GM18502 (cell line): ENCODE results near the gene CCDC169.
"Not testable (repeated sequence)": the region's sequence is repeated elsewhere in the genome, so short reads cannot be mapped to it uniquely, and the experiment has no call there.

ENCODE experiments used
- ATAC-seq: cut with Tn5 transposase; IDR thresholded peaks from one replicate; pipeline ENCODE4 v1.9.1; 2021; ENCODE audit warnings: mild to moderate bottlenecking; ENCODE audit not compliant: unreplicated experiment, poor library complexity

Gene CCDC169

DNA sequence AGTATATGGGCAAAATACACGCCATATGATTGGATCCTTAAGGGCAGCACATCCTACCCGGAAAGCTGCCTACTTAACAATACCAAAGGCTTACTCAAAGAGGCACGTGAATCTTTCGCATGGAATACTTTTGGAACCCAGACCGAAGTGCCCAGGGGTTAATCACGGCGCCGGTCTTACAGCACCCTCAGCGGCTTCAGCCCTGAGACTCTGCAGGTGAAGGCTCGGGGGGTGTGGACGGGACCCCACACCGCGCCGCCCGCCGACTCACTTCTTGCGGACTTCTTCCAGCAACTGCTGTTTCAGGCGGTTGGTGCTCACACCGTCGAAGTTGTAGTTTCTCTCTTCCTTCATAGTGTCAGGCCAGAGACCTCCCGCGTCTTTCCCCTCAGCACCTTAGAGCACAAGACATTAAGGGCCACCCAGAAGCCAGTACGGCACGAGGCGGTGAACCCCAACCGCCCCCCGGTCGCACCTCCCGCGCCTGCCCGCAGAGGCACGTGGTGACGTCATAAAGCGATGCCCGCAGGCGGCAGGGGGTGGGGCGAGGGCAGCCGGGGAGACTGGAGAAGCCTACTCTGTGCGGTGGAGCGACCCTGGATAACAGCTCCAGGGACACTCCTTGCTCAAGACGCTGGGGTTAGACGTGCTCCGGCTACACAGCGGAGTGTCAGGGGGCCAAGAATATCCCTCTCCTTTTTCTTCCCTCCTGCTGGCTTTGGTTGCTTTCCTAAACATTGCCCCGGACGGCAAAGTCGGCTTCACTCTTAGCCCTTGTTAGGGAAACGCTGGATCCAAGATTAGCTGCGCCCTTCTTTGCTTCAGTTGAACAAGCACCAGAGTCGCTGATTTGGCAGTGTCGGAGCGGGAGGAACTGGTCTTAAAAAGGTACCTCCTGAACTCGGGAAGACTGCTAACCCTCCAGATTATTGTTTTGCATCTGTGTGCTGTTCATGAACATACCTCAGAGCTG is at the start of gene CCDC169:
Gene CCDC169, minus strand, starts transcription at position 449 of the 973 bp plus-strand sequence. Its CDS starts 95 bp downstream, at position 354.
- peak; percentile 74 for ATAC-seq

DNA sequence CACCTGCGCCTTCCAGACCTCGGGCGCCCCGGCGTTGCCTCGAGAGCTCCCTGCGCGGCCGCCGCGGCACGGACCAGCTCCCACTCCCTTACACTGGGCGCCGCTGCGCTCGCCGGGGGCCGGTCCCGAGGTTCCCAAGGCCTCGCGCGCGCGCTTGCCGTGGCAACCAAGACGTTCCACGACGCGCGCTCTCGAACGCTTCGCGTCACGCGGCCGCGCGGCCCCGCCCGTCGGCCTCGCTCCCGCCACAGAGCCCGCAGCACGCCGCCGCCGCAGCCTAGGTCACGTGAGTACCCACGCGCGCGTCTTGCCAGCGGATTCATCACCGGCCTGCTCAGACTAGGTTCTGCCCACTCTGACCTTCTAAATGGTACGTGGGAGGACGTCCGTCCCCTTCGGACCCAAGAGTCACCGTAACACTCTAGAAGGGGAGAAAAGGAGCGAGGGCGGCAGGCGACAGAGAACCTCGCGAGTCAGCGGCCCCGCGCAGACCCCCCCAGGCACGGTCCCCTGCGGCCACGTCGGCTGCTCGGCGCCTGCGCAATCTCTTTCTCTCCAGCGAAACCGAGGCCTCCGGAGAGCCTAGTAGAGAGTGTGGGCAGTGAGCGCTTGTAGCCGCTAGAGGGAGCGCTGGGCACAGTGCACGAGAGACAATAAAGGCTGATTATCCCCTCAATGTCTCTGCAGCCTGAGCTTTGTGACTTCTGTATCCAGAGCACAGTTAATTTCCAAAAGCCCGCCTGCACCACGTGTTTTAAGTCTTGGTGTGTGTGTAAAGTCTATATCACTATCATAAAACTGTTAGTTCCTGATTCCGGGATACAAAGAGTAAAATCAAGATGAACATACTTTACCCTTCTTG is 48.8 kb upstream of the CCDC169 start, which contains the start of gene SPART:
Gene SPART, minus strand, starts transcription at position 173 of the 862 bp plus-strand sequence. CDS start 10,564 bp downstream, outside the sequence.
- peak; percentile 95 for ATAC-seq

DNA sequence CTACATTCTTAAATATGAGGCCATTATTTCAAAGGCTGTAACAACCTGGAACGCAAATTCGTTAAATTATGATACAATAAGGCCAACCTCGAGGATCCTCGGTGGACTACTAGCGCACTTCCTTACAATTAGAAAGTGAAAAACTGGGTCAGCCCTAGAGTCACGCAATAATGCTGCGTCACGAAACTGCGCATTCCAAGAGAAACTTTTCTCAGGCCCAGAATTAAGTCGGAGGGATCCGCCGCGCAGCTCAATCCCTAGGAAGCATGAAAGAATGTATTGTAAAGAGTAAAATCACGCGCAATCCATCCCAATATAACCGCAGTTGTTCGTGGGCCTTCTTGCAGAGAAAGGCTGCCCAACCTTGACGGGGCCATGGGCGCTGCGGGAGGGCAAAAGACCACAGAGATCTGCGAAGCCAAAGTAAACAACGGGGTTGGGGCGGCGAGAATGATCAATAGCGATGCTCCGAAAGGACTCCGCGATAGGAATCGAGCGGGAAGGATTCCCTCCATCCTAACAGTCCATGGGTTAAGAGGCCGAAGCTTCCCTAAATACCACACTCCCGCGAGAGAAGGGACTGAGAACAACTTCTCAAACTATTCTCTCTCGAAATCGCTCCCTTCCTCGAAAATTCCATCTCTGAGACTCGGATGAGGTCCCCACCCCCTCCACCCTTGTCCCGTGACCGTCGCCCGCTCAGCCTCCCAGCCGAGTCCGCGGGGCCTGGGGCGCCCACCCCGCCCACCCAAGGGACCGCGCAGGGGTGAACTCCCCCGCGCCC is 48.0 kb upstream of the CCDC169 start:
- peak; percentile 30 for ATAC-seq

DNA sequence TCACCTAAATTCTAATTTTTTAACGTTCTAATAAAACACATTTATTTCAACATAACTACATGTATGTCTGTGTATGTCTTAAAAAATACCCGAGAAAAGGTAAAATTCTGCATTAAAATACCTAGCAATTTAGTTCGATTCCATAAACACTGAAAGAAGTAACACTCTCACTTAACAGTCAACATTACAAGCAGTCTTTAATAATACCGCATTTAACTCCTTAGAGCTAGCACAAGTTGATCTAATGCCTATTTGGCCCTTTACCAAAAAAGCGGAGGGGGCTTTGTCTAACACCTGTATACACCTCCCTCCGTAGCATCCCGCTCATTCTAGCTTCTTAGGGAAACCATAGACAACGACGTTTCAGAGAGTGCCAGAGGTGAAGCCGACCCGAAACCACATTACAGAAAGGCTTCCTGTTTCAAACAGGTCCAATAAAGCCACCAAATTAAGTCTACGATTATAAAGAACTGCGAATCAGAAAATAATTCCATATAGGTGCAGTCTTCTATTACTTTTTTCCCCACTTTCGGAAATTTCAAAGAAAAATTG is 47.3 kb upstream of the CCDC169 start:
- ATAC-seq = no peak

DNA sequence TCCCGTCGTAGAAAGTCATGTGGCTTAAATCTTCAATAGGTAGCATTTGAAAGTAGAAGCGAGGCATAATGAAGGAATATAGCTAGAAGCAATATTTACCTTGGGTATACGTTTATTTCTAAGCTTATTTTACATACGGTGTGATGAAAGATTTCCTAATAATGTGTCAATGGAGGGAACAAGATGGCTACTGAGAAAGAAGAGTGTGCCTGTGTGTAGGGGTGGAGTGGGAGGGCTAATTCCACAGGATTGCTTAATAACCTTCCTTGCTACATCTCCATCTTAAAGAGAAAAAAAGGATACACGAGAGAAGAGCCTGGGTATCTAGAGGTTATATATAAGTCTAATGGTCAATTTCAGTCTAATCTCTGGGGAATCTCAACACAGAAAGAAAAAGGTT is 46.6 kb upstream of the CCDC169 start:
- ATAC-seq = no peak

DNA sequence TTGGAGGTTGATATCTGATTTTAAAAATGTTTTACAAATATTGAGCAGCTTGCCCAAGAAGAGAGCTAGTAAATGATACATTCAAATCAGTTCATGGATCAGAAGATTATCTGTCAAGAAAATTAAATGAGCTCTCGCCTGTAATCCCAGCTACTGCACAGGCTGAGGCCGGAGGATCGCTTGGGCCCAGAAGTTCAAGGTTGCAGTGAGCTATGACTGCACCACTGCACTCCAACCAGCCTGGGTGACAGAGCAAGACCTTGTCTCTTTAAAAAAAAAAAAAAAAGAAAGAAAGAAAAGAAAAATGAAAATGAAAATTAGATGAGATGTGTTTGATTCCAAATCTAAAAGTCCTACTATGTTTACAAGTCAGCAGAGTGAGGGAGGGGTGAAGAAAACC is 46.2 kb upstream of the CCDC169 start:
- no peak for ATAC-seq

DNA sequence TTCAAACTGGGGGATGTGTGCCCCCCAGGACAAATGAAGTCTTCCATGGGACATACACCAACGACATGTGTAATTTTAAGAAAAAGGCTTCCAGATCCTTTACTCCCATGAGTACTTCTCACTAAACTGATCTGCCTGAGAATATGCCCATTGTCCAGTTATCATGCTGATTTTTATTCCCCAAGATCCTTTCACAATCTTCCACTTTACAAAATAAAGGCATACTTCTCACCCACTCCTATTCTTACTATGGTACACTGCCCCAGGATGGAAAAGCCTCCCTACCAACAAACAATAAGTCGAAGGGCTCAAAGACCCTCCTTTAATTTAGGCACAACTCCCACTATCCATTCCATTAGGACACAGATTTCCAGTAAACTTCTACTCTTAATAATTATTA is 45.1 kb upstream of the CCDC169 start:
- no peak for ATAC-seq

DNA sequence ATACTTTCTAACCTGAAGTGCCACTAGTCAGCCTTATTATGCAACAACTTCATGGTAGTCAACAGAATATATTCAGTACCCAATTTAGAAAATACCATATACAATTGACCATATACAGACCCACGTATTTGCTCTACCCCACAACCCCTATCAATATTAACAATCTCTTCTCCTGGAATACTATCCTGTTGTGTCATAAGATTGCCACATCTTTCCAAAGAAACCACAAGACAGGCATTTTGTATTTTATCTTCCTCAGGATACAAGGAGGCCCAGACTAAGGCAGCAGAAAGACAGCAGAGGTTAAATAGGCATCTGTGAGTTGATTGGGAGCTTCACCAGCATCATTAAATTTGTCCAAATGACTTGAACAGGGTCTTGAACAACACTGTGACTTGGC is 44.1 kb upstream of the CCDC169 start:
- ATAC-seq = no peak

DNA sequence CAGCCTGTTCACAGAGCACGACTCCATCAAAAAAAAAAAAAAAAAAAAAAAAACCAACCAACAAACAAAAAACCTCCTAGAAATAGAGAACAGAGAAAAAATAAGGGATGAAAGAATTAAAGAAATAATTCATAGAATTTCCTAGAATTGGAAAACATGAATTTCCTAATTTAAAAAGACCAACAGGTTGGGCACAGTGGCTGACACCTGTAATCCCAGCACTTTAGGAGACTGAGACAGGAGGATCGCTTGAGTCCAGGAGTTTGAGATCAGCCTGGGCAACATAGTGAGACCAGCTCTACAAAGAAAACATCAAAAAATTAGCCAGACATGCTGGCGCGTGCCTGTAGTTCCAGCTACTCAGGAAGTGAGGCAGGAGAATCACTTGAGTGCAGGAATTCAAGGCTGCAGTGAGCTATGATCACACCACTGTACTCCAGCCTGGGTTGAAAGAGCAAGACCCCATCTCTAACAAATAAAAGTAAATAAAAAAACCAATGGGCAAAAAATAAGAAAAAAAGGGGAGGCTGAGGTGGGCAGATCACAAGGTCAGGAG is 42.1 kb upstream of the CCDC169 start:
- no peak for ATAC-seq

DNA sequence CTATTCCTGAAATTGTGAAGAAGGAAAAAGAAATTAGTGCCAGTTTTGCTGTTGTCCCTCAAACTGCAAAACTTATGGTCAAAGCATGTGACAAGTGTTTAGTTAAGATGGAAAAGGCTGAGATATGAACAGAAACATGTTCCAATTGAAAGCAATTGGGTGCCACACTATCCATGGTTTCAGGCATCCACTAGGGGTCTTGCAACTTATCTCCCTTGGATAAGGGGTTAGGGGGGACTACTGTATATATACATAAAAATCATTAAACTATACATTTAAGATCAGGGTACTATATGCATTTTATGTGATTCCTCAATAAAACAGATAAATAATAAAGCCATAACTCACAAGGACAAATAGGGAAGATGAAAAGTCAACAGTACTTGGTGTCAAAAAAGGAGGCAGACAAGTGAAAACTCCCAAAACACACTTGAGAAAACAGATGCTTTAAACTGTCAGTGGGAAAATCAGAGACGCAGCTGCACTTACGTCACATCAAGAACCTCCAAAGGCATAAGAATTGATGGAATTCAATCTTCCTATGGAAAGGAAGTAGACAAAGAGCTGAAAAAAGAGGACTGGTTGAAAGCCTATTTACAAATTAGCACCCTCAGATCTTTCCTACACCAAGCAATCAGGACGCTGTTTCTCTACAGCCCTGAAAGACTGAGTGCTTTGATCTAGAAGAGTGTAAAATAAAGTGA is 40.5 kb upstream of the CCDC169 start:
- ATAC-seq = no peak

DNA sequence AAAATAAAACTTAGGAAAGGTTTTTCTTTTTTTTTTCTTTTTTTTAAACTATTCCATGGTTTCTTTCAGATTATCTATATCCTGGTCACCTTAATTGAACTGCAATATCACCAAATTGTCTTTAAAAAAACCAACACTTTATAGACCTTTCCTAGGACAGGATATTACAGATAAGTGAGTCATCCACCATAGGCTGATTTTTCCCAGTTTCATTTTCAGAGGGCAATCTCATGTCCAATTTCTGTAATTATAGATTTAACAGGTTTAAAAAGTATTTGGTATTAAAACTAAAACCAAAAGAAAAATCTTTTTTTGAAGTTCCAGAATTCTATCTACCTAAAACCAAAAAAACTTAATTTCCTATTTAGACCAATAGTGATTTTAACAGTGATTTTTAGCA is 35.4 kb upstream of the CCDC169 start:
- no peak for ATAC-seq

DNA sequence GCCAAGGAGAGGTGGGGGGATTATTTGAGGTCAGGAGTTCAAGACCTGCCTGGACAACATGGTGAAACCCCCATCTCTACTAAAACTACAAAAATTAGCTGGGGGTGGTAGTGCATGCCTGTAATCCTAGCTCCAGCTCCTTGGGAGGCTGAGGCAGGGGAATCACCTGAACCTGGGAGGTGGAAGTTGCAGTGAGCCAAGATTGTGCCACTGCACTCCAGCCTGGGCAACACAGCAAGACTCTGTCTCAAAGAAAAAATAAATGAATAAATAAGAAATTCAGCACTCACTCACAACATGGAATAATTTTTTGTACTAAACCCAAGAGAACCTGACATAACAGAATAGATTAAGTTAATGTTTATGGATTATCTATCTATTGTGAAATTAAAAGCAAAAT is 34.6 kb upstream of the CCDC169 start:
- ATAC-seq = not testable (repeated sequence)

DNA sequence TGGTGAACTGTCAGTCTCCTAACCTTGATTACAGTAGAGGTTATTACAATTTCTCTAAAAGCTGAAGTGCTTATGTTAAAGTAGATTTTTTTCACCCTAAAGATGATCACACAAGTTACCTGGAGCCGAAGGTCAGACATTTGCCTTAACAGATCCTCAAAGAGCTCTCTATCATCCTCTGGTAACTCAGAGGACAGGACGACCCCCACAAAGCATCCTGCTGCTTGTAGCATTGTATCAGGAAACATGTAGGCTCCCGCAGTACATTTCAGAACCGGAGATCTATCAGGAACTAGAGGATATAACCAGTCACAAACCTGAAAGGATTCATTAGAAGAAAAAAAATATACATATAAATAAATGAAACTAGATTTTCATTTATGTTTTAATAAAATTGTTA is 33.7 kb upstream of the CCDC169 start:
- no peak for ATAC-seq

DNA sequence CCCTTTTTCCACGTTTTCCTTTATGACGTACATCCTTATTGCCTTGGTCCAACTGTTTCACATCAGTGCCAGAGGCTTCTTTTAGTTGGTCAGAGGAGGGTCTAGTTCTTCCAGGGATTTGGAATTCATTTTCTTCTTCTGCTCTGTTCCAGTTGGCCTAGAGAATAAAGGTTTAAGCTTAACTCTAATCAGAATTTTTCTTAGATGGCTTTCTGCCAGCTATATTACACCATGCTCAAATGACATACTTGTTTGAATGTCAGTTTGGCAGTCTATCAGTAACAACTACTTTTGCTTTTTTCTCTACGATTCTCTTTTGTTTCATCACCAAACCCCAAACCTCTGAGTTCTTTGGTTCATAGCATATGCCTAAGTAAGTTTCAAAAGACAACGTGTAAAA is 31.7 kb upstream of the CCDC169 start:
- no peak for ATAC-seq

DNA sequence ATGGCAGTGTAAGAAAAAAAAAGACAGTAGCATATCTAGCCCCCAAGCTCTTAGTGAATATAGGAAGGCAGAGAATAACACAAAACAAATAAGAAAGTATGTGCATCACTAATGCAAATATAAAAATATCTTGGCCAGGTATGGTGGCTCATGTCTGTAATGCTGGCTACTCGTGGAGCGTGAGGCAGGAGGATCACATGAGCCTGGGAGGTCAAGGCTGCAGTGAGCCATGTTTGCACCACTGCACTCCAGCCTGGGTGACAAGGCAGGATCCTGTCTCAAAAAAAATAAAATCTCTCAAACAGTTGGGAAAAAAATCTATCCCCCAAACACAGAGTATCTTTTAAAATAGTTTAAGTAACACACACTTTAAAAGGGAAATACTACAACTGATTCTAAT is 31.2 kb upstream of the CCDC169 start:
- ATAC-seq = no peak

DNA sequence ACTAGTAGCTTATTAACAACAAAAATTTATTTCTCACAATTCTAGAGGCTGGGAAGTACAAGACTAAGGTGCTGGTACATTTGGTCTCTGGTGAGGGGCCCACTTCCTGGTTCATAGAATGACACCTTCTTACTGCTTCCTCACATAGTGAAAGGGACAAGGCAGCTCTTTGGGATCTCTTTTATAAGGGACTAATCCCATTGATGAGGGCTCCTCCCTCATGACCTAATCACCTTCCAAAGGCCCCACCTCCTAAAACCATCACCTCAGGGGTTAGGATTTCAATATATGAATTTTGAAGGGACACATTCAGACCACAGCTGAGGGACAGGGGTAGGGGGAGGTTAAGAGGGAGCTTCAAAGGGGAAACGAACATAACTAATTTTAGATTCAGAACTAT is 28.3 kb upstream of the CCDC169 start:
- no peak for ATAC-seq

DNA sequence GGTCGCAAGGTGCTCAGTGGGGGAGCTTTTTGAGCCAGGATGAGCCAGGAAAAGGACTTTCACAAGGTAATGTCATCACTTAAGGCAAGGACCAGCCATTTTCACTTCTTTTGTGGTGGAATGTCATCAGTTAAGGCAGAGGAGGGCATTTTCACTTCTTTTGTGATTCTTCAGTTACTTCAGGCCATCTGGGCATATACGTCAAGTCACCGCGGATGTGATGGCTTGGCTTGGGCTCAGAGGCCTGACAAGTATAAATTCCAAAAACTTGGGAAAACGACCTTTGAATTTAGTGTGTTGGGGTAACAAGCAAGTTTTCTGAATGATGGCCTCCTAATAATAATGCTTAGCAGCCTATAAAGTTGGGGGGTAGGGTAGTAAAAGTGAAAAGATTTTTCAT is 27.3 kb upstream of the CCDC169 start:
- ATAC-seq = not testable (repeated sequence)

DNA sequence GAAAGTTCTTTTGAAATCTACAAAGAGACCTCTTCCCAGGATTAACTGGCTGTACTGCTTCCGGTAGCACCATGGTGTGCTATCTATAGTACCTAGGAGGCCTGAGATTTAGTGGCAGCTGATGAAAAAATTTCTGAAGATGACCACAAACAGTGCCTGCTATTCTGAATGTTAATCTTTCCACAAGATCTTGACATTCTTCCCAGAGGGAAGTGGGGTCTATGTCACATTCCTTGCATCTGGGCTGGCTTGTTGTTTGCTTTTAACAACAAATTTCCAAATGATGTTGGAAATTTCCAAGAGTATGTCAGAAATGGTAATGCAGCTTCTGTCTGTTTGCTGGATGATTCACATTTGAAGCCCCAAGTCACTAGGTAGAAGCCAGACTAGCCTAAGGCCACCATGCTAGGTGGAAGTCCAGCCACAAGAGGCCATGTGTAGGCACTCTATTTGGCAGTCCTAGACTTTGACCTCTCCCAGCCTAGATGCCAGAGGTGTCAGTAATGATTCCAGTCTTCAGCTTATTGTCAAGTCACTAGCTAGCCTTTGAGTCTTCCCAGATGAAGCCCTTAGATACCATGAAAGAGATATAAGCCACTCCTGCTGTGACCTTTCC is 26.4 kb upstream of the CCDC169 start:
- no peak for ATAC-seq

DNA sequence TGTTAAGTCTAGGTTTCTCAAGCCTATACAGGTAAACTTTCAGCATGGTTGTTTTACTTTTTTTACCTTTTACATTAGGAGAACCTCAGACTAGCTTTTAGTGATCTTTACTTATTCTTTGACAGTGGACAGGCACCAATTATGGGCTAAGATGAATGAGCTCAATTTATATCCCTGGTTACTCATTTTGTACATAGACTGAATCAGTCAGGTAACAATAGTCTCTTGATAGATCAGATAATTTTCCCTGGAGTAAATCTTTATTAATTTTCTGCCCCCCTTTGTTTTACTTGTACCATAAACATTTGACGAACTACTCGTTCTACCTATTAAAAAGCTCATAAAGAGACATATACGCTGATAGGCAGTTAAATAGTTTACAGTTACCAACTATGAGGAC is 25.8 kb upstream of the CCDC169 start:
- no peak for ATAC-seq
